Inflammatory macrophage (primary cell): ENCODE measurements around the gene TEDC2.

Experiments used
- DNase-seq, 2 donors: peaks; one replicate each; pipeline ENCODE4 v3.0.0-alpha.2; 2020 to 2022

The TEDC2 gene

DNA sequence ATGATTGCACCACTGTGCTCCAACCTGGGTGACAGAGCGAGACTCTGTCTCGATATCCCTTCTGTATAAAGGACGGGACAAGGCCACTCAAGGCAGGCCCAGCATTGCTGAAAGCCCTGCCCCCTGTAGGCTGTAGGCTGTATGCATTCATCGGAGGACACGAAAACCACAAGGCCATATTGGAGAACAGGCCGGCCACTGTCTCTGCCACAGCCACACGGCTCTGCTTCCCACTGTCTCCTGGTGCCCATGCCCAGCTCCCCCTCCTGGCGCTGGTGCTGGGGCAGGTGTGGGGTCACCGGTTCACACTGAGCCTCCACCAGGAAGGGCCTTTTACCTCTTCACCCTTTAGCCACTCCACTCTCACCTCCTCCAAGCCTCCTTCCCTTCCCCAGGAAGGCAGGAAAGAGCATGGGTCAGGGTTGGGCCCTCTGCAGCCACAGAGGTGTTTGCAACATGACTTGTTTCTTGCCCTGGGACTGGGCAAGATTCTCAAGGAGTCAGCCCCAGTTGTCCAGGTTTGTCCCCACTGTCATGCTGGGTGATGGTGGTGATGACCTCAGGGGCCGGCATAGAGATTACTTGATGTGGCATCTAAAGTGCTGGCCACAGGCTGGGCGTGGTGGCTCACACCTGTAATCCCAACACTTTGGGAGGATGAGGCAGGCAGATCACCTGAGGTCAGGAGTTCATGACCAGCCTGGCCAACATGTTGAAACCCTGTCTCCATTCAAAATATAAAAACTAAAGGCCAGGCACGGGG is 5.9 kb downstream of the TEDC2 start:
- DNase-seq: peak in 1 of 2 donors; percentile 20

GRCh38 chr16:2466667-2467527 is 7.0 kb downstream of the TEDC2 start:
- DNase-seq: no peak

DNA sequence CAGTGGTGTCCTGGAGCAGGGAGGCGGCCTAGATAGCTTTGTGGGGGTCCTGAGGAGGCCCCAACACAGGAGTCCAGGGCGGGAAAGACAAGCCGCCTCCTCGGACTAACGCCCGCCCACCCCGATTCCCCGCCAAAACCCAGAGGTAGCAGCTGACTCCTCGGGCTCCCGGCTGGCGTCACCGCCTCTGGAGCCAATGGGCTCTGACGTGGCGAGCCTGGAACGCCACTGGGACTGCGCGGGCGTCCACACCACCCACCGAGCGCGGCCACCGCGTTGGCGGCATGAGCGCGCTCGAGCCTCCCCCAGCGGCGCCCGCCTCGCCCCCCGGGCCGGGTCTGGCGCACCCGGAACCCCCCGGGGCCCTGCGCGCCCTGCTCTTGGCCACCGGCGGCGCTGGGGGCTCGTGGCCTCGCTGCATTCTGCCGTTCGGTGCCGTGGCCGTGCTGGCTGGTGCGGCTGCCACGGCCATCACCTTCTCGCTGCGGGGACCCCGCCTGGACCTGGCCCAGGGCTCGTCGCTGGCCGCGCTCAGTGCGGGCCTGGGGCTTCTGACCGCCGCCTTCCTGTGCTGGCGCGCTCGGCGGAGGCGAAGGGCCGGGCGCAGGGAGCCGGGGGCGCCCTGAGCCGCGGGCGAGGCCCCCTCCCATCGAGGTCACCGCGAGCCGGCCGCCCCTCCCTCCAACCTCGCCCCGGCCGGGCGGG is 7.8 kb downstream of the TEDC2 start:
- DNase-seq: peak; percentile 23 to 56

DNA sequence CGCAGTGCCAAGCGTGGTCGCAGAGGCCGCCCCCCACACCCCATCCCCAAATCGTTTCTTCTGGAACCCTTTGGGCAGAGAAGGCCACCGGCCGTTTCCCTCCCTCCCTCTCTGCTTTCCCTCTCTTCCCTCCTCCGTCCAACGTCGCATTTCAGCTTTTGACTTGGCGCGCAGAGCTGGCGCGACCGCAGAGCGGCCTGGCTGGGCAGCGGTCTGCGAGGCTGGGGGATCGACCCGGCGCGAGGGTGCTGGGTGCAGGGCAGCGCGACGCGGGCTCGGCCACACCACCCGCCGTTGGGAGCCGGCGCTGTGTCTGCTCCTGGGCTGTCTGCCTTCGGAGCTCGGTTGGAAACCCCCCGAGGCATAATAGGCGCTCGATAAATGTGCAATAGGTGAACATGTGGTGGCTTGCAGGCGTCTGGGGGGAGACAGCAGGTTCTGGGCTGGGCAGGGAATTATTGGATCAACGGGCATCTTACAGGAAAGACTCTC is 8.4 kb downstream of the TEDC2 start:
- peak in 1 of 2 donors; percentile 8 for DNase-seq

- no peak for DNase-seq
Observed at GRCh38 chr16:2468725-2469398, 9.0 kb downstream of the TEDC2 start.

GRCh38 chr16:2469399-2470233 is 9.7 kb downstream of the TEDC2 start:
- DNase-seq: no peak

DNA sequence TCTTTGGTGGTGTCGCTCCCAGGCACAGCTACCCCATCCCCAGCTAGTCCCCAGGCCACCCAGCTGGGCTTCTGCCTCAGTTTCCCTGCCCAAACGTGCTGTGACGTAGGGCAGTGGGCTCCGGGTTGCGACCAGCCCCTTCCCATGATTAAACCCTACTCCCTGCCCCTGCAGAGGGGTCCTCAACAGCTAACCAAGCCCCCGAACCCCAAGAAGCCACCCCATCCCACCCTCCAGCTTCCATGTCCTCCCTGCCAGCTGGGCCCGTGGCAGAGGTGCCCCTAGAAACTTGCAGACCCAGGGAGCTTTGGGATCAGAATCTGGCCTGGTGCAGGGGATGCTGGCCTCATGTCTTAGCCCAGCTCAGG is 10.3 kb downstream of the TEDC2 start:
- DNase-seq: no peak

DNA sequence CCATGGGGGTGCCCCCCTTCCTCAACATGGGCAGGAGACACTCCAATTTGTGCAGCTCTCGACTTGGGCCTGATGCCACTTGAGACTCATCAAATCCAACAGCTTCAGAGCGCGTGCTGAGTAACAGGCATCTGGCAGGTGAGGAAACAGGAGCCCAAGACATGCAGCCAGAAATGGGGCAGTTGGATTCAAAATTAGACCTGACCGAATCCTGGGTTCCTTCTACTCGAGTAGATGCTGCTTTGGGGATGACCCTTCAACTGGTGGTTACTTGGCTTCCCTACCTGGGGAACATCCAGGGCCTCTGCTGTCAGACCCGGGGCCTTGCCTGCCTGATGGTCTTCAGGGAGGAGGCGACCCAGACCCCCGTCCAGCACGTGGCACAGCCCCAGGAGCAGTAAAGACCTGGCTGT is 10.7 kb downstream of the TEDC2 start:
- DNase-seq: no peak

GRCh38 chr16:2471016-2471652 is 11.2 kb downstream of the TEDC2 start, which contains the start of gene NTN3:
Gene NTN3, plus strand, starts transcription at chr16:2471297. Its CDS starts 405 bp downstream, at chr16:2471702.
- DNase-seq: no peak

- no peak for DNase-seq
Observed at GRCh38 chr16:2471653-2472487, 12.0 kb downstream of the TEDC2 start.

GRCh38 chr16:2472488-2472864 is 12.6 kb downstream of the TEDC2 start:
- DNase-seq: no peak

- no peak for DNase-seq
Observed at GRCh38 chr16:2472885-2473445, 13.1 kb downstream of the TEDC2 start.

- DNase-seq: no peak
Observed at GRCh38 chr16:2473446-2473926, 13.6 kb downstream of the TEDC2 start.

DNA sequence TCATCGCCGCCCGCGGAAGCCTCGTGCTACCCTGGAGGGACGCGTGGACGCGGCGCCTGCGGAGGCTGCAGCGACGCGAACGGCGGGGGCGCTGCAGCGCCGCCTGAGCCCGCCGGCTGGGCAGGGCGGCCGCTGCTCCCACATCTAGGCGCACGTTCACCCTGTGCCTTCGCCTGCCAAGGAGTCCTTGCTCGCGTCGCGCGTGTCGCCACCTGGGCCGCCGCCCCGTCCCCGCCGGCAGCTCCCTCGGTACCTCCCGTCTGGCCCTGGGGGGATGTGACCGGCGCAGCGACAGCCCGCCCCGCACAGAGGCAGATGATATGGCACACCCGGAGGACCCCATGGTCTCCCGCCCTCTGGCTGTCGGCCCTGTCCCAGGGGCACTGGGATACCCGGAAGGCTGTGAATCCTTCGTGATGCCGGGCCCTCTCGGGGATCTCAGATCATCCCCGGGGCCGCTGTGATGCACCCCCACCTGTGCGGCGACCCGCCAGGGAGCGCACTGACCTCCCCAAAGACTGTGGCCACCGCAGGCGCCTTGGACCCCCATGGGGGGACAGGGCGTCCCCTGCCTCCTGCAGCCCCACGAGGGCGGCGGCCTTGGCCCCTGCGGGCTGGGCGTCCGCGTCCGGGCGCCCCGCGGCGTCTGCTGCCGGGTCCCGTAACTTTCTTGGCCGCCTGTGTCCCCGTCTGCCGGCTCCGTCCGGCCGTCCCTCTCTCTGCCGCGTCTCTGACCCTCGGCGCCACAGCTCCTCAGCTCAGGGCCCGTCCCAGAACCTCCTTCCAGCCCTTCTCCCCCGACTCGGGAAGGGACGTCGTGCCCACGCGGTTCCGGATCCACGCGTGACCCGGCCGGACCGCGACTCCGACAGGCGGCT is 14.3 kb downstream of the TEDC2 start:
- peak; percentile 36 to 67 for DNase-seq

GRCh38 chr16:2474877-2475412 is 15.0 kb downstream of the TEDC2 start, which contains the start of gene TBC1D24:
Gene TBC1D24, plus strand, starts transcription at chr16:2475127. Its CDS starts 21,022 bp downstream, at chr16:2496149.
- DNase-seq: peak; percentile 84 to 92

DNA sequence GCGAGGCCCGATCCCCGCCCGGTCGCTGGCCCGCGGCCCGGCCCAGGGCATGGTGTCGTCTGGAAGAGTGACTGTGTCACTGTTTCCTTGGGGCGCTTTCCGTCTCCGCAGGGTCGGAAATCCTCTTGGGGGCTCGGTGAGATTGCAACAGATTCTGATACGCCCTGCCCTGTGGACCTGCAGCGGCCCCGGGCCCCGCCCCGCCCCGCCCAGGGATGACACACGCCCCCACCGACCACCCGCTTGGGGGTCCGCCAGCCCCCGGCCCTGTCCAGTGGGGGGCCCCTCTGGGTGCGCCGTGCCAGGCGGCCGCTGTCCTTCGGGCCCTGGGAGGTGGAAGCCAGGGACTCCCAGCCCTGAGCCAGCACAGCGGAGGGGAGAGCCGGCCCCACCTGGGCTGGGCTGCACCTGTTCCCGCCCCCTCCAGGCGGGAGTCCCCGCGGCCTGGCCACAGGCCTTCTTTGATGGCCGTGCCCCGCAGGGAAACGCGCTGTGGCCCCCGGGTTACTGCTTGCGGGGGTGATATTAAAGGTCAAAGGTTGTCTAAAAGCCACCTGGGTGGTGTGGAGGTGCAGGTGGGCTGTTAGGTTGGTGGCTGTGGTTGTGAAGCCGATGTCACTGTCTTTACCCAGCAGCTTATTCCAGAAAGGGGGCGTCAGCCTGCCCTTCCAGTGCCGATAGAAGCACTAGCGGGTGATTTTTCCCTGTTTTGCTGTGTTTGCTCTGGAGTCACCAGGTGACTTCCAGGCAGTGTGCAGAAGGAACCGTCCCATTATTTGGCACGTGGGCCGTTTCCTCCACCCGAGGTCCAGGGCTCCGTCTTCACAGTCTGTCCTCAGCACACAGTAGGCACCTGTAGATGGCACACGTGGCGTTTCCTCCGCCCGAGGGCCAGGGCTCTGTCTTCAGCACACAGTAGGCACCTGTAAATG is 15.8 kb downstream of the TEDC2 start:
- DNase-seq: no peak

GRCh38 chr16:2476345-2476720 is 16.4 kb downstream of the TEDC2 start:
- DNase-seq: no peak
